GM12891 (cell line): Measurements from ENCODE around the gene PRM2.

Source experiments
- PAX5 ChIP-seq: IDR thresholded peaks from 2 replicates; pipeline ENCODE4 v1.6.1; 2011; ENCODE audit warnings: low read length, moderate library complexity, mild to moderate bottlenecking; ENCODE audit not compliant: insufficient read depth, severe bottlenecking
- POLR2A ChIP-seq: IDR thresholded peaks from 2 replicates; pipeline ENCODE4 v1.6.1; 2011; ENCODE audit warnings: low read depth, low read length, control low read depth
- POLR2AphosphoS5 ChIP-seq: IDR thresholded peaks from 2 replicates; pipeline ENCODE4 v1.6.1; 2011; ENCODE audit warnings: low read depth, low read length, control low read depth

DNA sequence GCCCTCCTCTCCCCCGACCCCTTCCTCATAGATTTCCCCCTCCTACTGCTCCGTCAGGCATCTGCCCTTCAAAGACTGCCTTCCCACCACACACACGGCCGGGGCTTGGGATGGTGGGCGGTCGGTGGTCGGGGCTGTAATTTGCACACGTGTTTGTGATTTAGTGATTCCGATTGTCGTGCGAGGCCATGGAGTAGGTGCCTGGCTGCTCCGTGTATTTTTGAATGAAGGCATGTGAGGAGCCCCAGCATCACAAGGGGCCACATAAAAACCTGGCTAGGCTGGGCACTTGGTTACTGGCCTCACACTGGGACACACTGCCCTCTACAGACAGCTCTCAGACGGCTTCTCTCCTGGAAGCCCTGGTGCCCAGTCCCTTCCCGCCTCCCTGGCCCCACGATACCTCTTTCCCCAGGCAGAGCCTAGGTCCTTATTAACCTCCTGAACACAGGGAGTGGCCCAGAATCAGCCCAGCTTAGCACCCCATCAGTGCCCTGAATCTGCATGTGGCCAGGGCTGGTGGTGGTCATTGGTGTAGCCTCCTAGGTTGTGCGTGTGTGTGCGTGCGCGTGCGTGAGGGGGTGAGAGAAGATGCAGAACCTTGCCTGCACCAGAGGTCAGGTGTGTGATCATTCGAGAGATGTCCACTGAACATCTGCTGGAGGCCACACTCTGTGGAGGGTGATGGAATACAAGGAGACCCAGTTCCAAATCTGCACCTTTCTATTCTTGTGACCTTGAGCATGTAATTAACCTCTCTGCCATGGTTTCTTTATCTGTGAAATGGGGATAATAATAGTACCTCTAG lies 18.9 kb downstream of the PRM2 start:
- TF ChIP-seq POLR2A (no peak), PAX5 (no peak), POLR2AphosphoS5 (no peak)
